Ovary (tissue), 9 donors: ENCODE data around the gene COL4A4. TPM values are rescaled to one million over a fixed set of nuclear protein-coding genes. Genes with fewer than 3 reads are reported as not detected.

Source experiments
- DNase-seq, 5 donors: peaks; one replicate each; pipeline ENCODE4 v3.0.0-alpha.2; 2019 to 2020
- H3K27ac ChIP-seq, 2 donors: fragments of 200-600 bp; one replicate each; pipeline versions ENCODE4 v1.5.1 to v1.8.0; 2019 to 2022
- H3K27me3 ChIP-seq: fragments of 200-600 bp; one replicate; pipeline ENCODE4 v1.8.0; 2022
- H3K36me3 ChIP-seq: fragments of 200-600 bp; sonication (generic); one replicate; pipeline ENCODE4 v1.5.1; 2019
- H3K4me1 ChIP-seq: one replicate; pipeline ENCODE4 v1.8.1; 2013; ENCODE audit warnings: mild to moderate bottlenecking, moderate library complexity; ENCODE audit not compliant: insufficient read depth
- H3K4me3 ChIP-seq: fragments of 200-600 bp; sonication (generic); one replicate; pipeline ENCODE4 v1.5.1; 2017
- H3K9me3 ChIP-seq, 2 donors: fragments of 200-600 bp in 1 of 2; sonication (generic) in 1 of 2; one replicate each; pipeline versions ENCODE4 v1.5.1 to v1.8.1; 2013 to 2019; ENCODE audit warnings: mild to moderate bottlenecking in 1 of 2, moderate library complexity in 1 of 2
- CTCF ChIP-seq, 3 donors: fragments of 450-650 bp in 2 of 3; fragments of 200-600 bp in 1 of 3; IDR thresholded peaks; one replicate each; pipeline versions ENCODE4 v1.5.1 to v1.8.0; 2016 to 2022; ENCODE audit warnings: antibody characterized with exemption in 3 of 3, mild to moderate bottlenecking in 1 of 3
- EP300 ChIP-seq: sonication (generic); formaldehyde crosslinking; IDR thresholded peaks from one replicate; pipeline ENCODE4 v1.6.1; 2017; ENCODE audit warnings: antibody characterized with exemption
- POLR2A ChIP-seq: fragments of 450-650 bp; IDR thresholded peaks from one replicate; pipeline ENCODE4 v1.6.1; 2017; ENCODE audit warnings: antibody characterized with exemption, mild to moderate bottlenecking, moderate library complexity
- WGBS, 3 donors: extraction: QIAGEN DNeasy Blood & Tissue Kit in 1 of 3; methylation state at CpG; one replicate each; pipeline versions ENCODE4 v1.1.5 to v1.1.7; 2013 to 2017; 5-methylcytosine and 5-hydroxymethylcytosine counted together
- intact Hi-C, 4 donors: fragments of 100-400 bp; cut with DNase I; formaldehyde crosslinking; loops; one replicate each; pipeline versions ENCODE4 v1.11.0 to v1.15.1; 2022 to 2023
- polyA plus RNA-seq, 2 donors: library from polyadenylated mRNA; stranded (reverse); fragments of 200-250 nt in 1 of 2; fragments of 350-450 nt in 1 of 2; fragmentation: Illumina TruSeq in 1 of 2; extraction: RNeasy Lipid Tissue Mini Kit (QIAGEN cat#74804) in 1 of 2; gene quantifications; one replicate each; pipeline ENCODE4 v1.2.3, GENCODE V29; 2013 to 2014
- total RNA-seq, 7 donors: library from RNA; depleted of rRNA in 2 of 7; stranded (reverse); fragments of >200 nt in 2 of 7; fragmentation: NEBNext Ultra II Directional in 3 of 7; extraction: Animal tissue kit (Norgen Biotek cat#: 25700) in 3 of 7; gene quantifications; one replicate each; pipeline versions ENCODE4 v1.1.0 to v1.2.4, GENCODE V29; 2016 to 2023
- donor health status: DM: no; HTN: no; CAD: no; lungs with moderate emphysema.
- donor health status: DM: no; HTN: no; CAD: no.
- donor health status: Bipolar disorder and iron deficiency.
- donor health status: DM: yes; HTN: yes; CAD: no.
- donor health status: DM: no; HTN: no; CAD: no.
- donor health status: DM: yes; HTN: yes; CAD: no.

Gene COL4A4
- total and polyA plus RNA-seq, 9 donors = 0.30 to 8.3 (median 2.0) TPM

GRCh38 chr2:227099340-227099739 is 64.7 kb downstream of the COL4A4 start:
- H3K27me3 ChIP-seq = no peaks in the 10 kb centered on the region
- DNase-seq = no peak
- TF ChIP-seq POLR2A = no peak
- TF ChIP-seq CTCF (IDR thresholded peaks at IDR 0.05) = no peak
- TF ChIP-seq EP300 = no peak
- no peaks in the 10 kb centered on the region for H3K36me3 ChIP-seq
- WGBS, 3 donors = 84 to 89% (median 87%) methylated on average over 4 of the region's 4 CpGs
- intact Hi-C loops = no loop called here
- no peaks in the 10 kb centered on the region for H3K4me1 ChIP-seq
- H3K9me3 ChIP-seq = no peaks in the 10 kb centered on the region
- no peak overlapping the region for H3K4me3 ChIP-seq
- no peak overlapping the region for H3K27ac ChIP-seq

- TF ChIP-seq CTCF (IDR thresholded peaks at IDR 0.05) (no peak), POLR2A (no peak), EP300 (no peak)
- 68 to 85% (median 80%) methylated on average over 2 of the region's 2 CpGs for WGBS, 3 donors
- Histone ChIP-seq H3K4me1 (no peaks in the 10 kb centered on the region), H3K27ac (no peak overlapping the region), H3K27me3 (no peaks in the 10 kb centered on the region), H3K4me3 (no peak overlapping the region), H3K36me3 (no peaks in the 10 kb centered on the region), H3K9me3 (no peaks in the 10 kb centered on the region)
- no peak for DNase-seq
- intact Hi-C loops = no loop called here
Observed at GRCh38 chr2:227098162-227098515, 65.9 kb downstream of the COL4A4 start.

GRCh38 chr2:227097495-227098161 is 66.4 kb downstream of the COL4A4 start:
- intact Hi-C loops = no loop called here
- no peak for TF ChIP-seq CTCF (IDR thresholded peaks at IDR 0.05)
- no peak for TF ChIP-seq EP300
- no peak for TF ChIP-seq POLR2A
- H3K9me3 ChIP-seq = no peaks in the 10 kb centered on the region
- H3K36me3 ChIP-seq = no peaks in the 10 kb centered on the region
- no peak overlapping the region for H3K27ac ChIP-seq
- 76 to 82% (median 77%) methylated on average over 5 of the region's 5 CpGs for WGBS, 3 donors
- no peak overlapping the region for H3K4me3 ChIP-seq
- no peaks in the 10 kb centered on the region for H3K27me3 ChIP-seq
- H3K4me1 ChIP-seq = no peaks in the 10 kb centered on the region
- DNase-seq = no peak

GRCh38 chr2:227095346-227095745 is 68.7 kb downstream of the COL4A4 start:
- Histone ChIP-seq H3K27ac (no peak overlapping the region), H3K27me3 (no peaks in the 10 kb centered on the region), H3K4me1 (no peaks in the 10 kb centered on the region), H3K9me3 (no peaks in the 10 kb centered on the region), H3K4me3 (no peak overlapping the region), H3K36me3 (no peaks in the 10 kb centered on the region)
- 62 to 81% (median 76%) methylated on average over 4 of the region's 4 CpGs for WGBS, 3 donors
- TF ChIP-seq POLR2A (no peak), EP300 (no peak), CTCF (IDR thresholded peaks at IDR 0.05) (no peak)
- intact Hi-C loops = no loop called here
- DNase-seq = no peak
